GM18868 (cell line): ENCODE measurements around the gene FRMD1.

Source experiments
- ATAC-seq: cut with Tn5 transposase; IDR thresholded peaks from one replicate; pipeline ENCODE4 v1.9.1; 2021; ENCODE audit warnings: mild to moderate bottlenecking, moderate library complexity; ENCODE audit not compliant: unreplicated experiment

Gene FRMD1

GRCh38 chr6:168058691-168059551, 20.1 kb downstream of the FRMD1 start:
- ATAC-seq = no peak

GRCh38 chr6:168057836-168058235, 21.2 kb downstream of the FRMD1 start:
- no peak for ATAC-seq

- no peak for ATAC-seq
Measured at GRCh38 chr6:168056892-168057527, 22.0 kb downstream of the FRMD1 start.

GRCh38 chr6:168055696-168056489, 23.1 kb downstream of the FRMD1 start:
- ATAC-seq = no peak

GRCh38 chr6:168054765-168055560, 24.0 kb downstream of the FRMD1 start:
- no peak for ATAC-seq

GRCh38 chr6:168053957-168054471, 25.0 kb downstream of the FRMD1 start:
- no peak for ATAC-seq

- ATAC-seq = no peak
Measured at GRCh38 chr6:168053086-168053956, 25.7 kb downstream of the FRMD1 start.

GRCh38 chr6:168052291-168052891, 26.6 kb downstream of the FRMD1 start:
- ATAC-seq = no peak

- ATAC-seq = no peak
Measured at GRCh38 chr6:168051648-168052047, 27.4 kb downstream of the FRMD1 start.

GRCh38 chr6:168050881-168051586, 28.0 kb downstream of the FRMD1 start:
- ATAC-seq = no peak

GRCh38 chr6:168050225-168050880, 28.7 kb downstream of the FRMD1 start:
- ATAC-seq = no peak

- ATAC-seq = no peak
Measured at GRCh38 chr6:168049706-168050224, 29.2 kb downstream of the FRMD1 start.

- no peak for ATAC-seq
Measured at GRCh38 chr6:168049277-168049676, 29.7 kb downstream of the FRMD1 start.

GRCh38 chr6:168048724-168049025, 30.3 kb downstream of the FRMD1 start:
- no peak for ATAC-seq

GRCh38 chr6:168047841-168048723, 30.9 kb downstream of the FRMD1 start:
- no peak for ATAC-seq

- ATAC-seq = no peak
Measured at GRCh38 chr6:168046696-168047095, 32.3 kb downstream of the FRMD1 start.
